HepG2 (cell line): ENCODE results near the gene EFNA3. TPM values are rescaled to one million over a fixed set of nuclear protein-coding genes. Genes with fewer than 3 reads are reported as not detected.

ENCODE experiments used
- AGO1 ChIP-seq: fragments of 200-400 bp; formaldehyde crosslinking; IDR thresholded peaks from 2 replicates; pipeline ENCODE4 v1.6.1; 2017; ENCODE audit warnings: mild to moderate bottlenecking, low read depth, low read length, moderate library complexity; ENCODE audit not compliant: poor library complexity, severe bottlenecking
- FOXA3 ChIP-seq: IDR thresholded peaks from 2 replicates; pipeline ENCODE4 v1.6.1; 2016; ENCODE audit warnings: missing genetic modification reagents, missing compliant biosample characterization
- FOXC1 ChIP-seq: sonication (generic); formaldehyde crosslinking; IDR thresholded peaks from 2 replicates; pipeline ENCODE4 v1.8.0; 2022; ENCODE audit warnings: mild to moderate bottlenecking, missing genetic modification reagents, borderline replicate concordance
- HIVEP1 ChIP-seq: sonication (generic); formaldehyde crosslinking; IDR thresholded peaks from 2 replicates; pipeline ENCODE4 v1.4.0; 2020; ENCODE audit warnings: mild to moderate bottlenecking, missing genetic modification reagents
- IRX3 ChIP-seq: sonication (generic); formaldehyde crosslinking; IDR thresholded peaks from 2 replicates; pipeline ENCODE4 v1.8.1; 2023; ENCODE audit warnings: mild to moderate bottlenecking, low read depth, missing genetic modification reagents, borderline replicate concordance
- NKX3-1 ChIP-seq: sonication (generic); formaldehyde crosslinking; IDR thresholded peaks from 2 replicates; pipeline ENCODE4 v1.5.0; 2020; ENCODE audit warnings: missing genetic modification reagents
- NR1H2 ChIP-seq: sonication (generic); formaldehyde crosslinking; IDR thresholded peaks from 2 replicates; pipeline ENCODE4 v1.8.1; 2022; ENCODE audit warnings: low read depth, missing genetic modification reagents, borderline replicate concordance
- POLR2AphosphoS5 ChIP-seq: IDR thresholded peaks from 2 replicates; pipeline ENCODE4 v1.6.1; 2012; ENCODE audit warnings: low read depth, low read length
- SRSF1 ChIP-seq: fragments of 200-400 bp; formaldehyde crosslinking; optimal IDR thresholded peaks from 2 replicates; pipeline ENCODE3; 2017; ENCODE audit warnings: mild to moderate bottlenecking, low read depth, low read length, moderate library complexity
- STAT5B ChIP-seq: sonication (generic); formaldehyde crosslinking; IDR thresholded peaks from 2 replicates; pipeline ENCODE4 v1.4.0; 2020; ENCODE audit warnings: missing genetic modification reagents
- TCF7L2 ChIP-seq: IDR thresholded peaks from 2 replicates; pipeline ENCODE4 v1.6.1; 2011; ENCODE audit warnings: mild to moderate bottlenecking, low read depth, low read length, moderate library complexity
- XRCC5 ChIP-seq: fragments of 200-400 bp; formaldehyde crosslinking; optimal IDR thresholded peaks from 2 replicates; pipeline ENCODE3; 2017; ENCODE audit warnings: mild to moderate bottlenecking, low read length
- ZFP90 ChIP-seq: sonication (generic); formaldehyde crosslinking; IDR thresholded peaks from 2 replicates; pipeline ENCODE4 v1.8.0; 2022; ENCODE audit warnings: missing genetic modification reagents, mild to moderate bottlenecking, inconsistent platforms, borderline replicate concordance
- ZNF567 ChIP-seq: sonication (generic); formaldehyde crosslinking; IDR thresholded peaks from 2 replicates; pipeline ENCODE4 v1.8.1; 2023; ENCODE audit warnings: mild to moderate bottlenecking, missing genetic modification reagents, borderline replicate concordance
- ZNF781 ChIP-seq: sonication (generic); formaldehyde crosslinking; IDR thresholded peaks from 2 replicates; pipeline ENCODE4 v1.5.1; 2020; ENCODE audit warnings: borderline replicate concordance, mild to moderate bottlenecking, missing genetic modification reagents; ENCODE audit errors: not compliant biosample characterization
- polyA plus RNA-seq, 8 experiments: library from polyadenylated mRNA; depleted of rRNA in 3 of 8; stranded (reverse) in 7 of 8; unstranded in 1 of 8; fragments of >200 nt; fragmentation: Illumina TruSeq in 4 of 8; extraction: Trizol in 4 of 8; gene quantifications; 2 replicates each; pipeline versions ENCODE4 v1.2.1 to v1.2.3, GENCODE V29; 2011 to 2016; ENCODE audit warnings: low read depth in 4 of 8, missing spikeins in 1 of 8, mixed read lengths in 1 of 8; ENCODE audit not compliant: insufficient read depth in 1 of 8
- total RNA-seq, 5 experiments: library from RNA; depleted of rRNA; stranded (reverse); fragments of >200 nt; fragmentation: Illumina TruSeq; extraction: Trizol; gene quantifications; 2 replicates each; pipeline ENCODE4 v1.2.3, GENCODE V29; 2016; ENCODE audit warnings: low read depth in 1 of 5
- TF ChIP-seq, protein P1 (sequence below): sonication (generic); formaldehyde crosslinking; IDR thresholded peaks from 2 replicates; pipeline ENCODE4 v1.4.0; 2020; ENCODE audit warnings: missing genetic modification reagents
- TF ChIP-seq, protein P2 (sequence below): sonication (generic); formaldehyde crosslinking; IDR thresholded peaks from 2 replicates; pipeline ENCODE4 v1.9.0; 2022; ENCODE audit warnings: missing genetic modification reagents, mild to moderate bottlenecking, borderline replicate concordance
- TF ChIP-seq, protein P3 (sequence below): sonication (generic); formaldehyde crosslinking; IDR thresholded peaks from 2 replicates; pipeline ENCODE4 v1.4.0; 2020; ENCODE audit warnings: mild to moderate bottlenecking, missing genetic modification reagents

EFNA3 gene
- total and polyA plus RNA-seq, 2 of the 13 experiments (the other 11 are each of a cell fraction or from before 2014, with no cell fraction given), result 1.0 to 5.7 TPM

DNA sequence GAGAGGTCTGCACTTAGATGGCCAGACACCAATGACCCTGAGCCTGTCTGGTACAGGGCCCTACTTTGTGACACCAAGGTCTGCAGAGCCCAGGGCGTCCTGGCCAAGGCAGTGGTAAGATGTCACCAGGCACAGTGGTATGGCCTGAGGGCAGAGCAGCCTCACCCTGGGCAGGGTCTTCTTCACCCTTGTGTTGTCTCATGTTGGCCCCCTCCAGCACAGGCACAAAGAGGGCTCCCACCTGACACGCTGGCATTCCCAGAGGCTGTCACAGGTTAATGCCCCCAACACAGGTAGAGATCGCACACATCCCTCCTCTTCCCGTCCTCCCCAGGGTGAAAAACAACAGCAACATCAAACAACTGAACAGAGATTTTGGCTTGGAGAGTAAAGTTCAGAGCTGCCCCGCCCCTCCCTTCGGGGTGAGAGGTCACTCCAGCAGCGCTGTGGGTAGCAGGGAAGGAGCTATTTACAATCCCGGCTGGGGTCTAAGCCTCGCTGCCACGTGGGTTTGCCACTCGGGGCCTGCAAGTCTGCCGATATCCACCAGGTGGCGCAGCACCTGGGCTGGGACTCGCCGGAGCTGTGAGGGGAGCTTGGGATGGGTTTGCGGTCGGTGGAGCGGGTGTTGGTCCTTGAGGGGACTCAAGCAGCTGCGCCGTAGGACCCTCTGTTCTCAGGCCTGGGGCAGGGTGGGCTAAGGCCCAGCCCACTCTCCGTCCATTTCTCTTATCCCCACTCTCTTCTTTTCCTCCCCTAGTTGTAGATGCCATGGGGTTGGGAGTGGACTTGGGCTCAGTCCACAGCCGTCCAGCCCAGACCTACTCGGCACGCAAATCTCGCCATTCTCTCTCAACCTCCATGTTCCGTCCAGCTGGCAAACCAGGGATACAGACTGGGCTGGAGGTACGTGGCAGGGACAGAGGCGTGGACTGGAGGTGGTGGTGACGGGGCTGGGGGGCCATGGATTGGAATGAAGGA lies 12.7 kb downstream of the EFNA3 start (continued):
- TF ChIP-seq, protein P1, sequence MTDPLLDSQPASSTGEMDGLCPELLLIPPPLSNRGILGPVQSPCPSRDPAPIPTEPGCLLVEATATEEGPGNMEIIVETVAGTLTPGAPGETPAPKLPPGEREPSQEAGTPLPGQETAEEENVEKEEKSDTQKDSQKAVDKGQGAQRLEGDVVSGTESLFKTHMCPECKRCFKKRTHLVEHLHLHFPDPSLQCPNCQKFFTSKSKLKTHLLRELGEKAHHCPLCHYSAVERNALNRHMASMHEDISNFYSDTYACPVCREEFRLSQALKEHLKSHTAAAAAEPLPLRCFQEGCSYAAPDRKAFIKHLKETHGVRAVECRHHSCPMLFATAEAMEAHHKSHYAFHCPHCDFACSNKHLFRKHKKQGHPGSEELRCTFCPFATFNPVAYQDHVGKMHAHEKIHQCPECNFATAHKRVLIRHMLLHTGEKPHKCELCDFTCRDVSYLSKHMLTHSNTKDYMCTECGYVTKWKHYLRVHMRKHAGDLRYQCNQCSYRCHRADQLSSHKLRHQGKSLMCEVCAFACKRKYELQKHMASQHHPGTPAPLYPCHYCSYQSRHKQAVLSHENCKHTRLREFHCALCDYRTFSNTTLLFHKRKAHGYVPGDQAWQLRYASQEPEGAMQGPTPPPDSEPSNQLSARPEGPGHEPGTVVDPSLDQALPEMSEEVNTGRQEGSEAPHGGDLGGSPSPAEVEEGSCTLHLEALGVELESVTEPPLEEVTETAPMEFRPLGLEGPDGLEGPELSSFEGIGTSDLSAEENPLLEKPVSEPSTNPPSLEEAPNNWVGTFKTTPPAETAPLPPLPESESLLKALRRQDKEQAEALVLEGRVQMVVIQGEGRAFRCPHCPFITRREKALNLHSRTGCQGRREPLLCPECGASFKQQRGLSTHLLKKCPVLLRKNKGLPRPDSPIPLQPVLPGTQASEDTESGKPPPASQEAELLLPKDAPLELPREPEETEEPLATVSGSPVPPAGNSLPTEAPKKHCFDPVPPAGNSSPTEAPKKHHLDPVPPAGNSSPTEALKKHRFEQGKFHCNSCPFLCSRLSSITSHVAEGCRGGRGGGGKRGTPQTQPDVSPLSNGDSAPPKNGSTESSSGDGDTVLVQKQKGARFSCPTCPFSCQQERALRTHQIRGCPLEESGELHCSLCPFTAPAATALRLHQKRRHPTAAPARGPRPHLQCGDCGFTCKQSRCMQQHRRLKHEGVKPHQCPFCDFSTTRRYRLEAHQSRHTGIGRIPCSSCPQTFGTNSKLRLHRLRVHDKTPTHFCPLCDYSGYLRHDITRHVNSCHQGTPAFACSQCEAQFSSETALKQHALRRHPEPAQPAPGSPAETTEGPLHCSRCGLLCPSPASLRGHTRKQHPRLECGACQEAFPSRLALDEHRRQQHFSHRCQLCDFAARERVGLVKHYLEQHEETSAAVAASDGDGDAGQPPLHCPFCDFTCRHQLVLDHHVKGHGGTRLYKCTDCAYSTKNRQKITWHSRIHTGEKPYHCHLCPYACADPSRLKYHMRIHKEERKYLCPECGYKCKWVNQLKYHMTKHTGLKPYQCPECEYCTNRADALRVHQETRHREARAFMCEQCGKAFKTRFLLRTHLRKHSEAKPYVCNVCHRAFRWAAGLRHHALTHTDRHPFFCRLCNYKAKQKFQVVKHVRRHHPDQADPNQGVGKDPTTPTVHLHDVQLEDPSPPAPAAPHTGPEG, result no peak
- TF ChIP-seq POLR2AphosphoS5 (no peak), AGO1 (no peak), XRCC5 (peak; percentile 79), IRX3 (CRISPR knock-in tag) (no peak), FOXA3 (CRISPR knock-in tag) (peak; percentile 90), NR1H2 (CRISPR knock-in tag) (peak; percentile 54; the same call in 1 of the 2 replicates), ZNF567 (CRISPR knock-in tag) (peak; percentile 88; the same call in 1 of the 2 replicates), NKX3-1 (no peak), TCF7L2 (no peak), HIVEP1 (CRISPR knock-in tag) (peak; percentile 49; the same call in 1 of the 2 replicates), ZFP90 (CRISPR knock-in tag) (no peak), FOXC1 (CRISPR knock-in tag) (peak; percentile 52; the same call in 1 of the 2 replicates), SRSF1 (peak; percentile 76), ZNF781 (CRISPR knock-in tag) (peak; percentile 84), STAT5B (CRISPR knock-in tag) (no peak)
- TF ChIP-seq, protein P2, sequence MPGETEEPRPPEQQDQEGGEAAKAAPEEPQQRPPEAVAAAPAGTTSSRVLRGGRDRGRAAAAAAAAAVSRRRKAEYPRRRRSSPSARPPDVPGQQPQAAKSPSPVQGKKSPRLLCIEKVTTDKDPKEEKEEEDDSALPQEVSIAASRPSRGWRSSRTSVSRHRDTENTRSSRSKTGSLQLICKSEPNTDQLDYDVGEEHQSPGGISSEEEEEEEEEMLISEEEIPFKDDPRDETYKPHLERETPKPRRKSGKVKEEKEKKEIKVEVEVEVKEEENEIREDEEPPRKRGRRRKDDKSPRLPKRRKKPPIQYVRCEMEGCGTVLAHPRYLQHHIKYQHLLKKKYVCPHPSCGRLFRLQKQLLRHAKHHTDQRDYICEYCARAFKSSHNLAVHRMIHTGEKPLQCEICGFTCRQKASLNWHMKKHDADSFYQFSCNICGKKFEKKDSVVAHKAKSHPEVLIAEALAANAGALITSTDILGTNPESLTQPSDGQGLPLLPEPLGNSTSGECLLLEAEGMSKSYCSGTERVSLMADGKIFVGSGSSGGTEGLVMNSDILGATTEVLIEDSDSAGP, result peak; percentile 81; the same call in 1 of the 2 replicates
- TF ChIP-seq, protein P3, sequence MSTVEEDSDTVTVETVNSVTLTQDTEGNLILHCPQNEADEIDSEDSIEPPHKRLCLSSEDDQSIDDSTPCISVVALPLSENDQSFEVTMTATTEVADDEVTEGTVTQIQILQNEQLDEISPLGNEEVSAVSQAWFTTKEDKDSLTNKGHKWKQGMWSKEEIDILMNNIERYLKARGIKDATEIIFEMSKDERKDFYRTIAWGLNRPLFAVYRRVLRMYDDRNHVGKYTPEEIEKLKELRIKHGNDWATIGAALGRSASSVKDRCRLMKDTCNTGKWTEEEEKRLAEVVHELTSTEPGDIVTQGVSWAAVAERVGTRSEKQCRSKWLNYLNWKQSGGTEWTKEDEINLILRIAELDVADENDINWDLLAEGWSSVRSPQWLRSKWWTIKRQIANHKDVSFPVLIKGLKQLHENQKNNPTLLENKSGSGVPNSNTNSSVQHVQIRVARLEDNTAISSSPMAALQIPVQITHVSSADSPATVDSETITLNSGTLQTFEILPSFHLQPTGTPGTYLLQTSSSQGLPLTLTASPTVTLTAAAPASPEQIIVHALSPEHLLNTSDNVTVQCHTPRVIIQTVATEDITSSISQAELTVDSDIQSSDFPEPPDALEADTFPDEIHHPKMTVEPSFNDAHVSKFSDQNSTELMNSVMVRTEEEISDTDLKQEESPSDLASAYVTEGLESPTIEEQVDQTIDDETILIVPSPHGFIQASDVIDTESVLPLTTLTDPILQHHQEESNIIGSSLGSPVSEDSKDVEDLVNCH (CRISPR knock-in tag), result no peak
